Retinal pigment epithelial cell (primary cell): ENCODE data around the gene RHOT1.
"Not testable (repeated sequence)": the region's sequence is repeated elsewhere in the genome, so short reads cannot be mapped to it uniquely, and the experiment has no call there.

Experiments used
- DNase-seq: peaks from one replicate; pipeline ENCODE4 v3.0.0-alpha.2; 2010; ENCODE audit warnings: low read depth
- H3K4me3 ChIP-seq: 2 replicates; pipeline ENCODE4 v1.5.1; 2011; ENCODE audit warnings: mild to moderate bottlenecking, low read length, control low read depth, moderate library complexity
- CTCF ChIP-seq: conservative IDR thresholded peaks from 2 replicates; pipeline ENCODE4 v1.5.1; 2011; ENCODE audit warnings: low read depth, low read length, control low read depth, inconsistent platforms

RHOT1 gene

GRCh38 chr17:32125848-32126153 is 16.5 kb upstream of the RHOT1 start:
- H3K4me3 ChIP-seq: no peak overlapping the region
- DNase-seq: no peak
- TF ChIP-seq CTCF: no peak

- TF ChIP-seq CTCF: no peak
- no peak overlapping the region for H3K4me3 ChIP-seq
- DNase-seq: no peak
These were observed 16.0 kb upstream of the RHOT1 start for GRCh38 chr17:32126325-32126724.

GRCh38 chr17:32126746-32127145 is 15.6 kb upstream of the RHOT1 start:
- H3K4me3 ChIP-seq: no peak overlapping the region

GRCh38 chr17:32127158-32127897 is 15.0 kb upstream of the RHOT1 start:
- no peak for TF ChIP-seq CTCF
- no peak for DNase-seq

More at GRCh38 chr17:32126746-32127145, 15.6 kb upstream of the RHOT1 start:
- no peak for TF ChIP-seq CTCF
- DNase-seq: no peak

GRCh38 chr17:32128470-32128869 is 13.8 kb upstream of the RHOT1 start:
- not testable (repeated sequence) for DNase-seq, H3K4me3 ChIP-seq

More at GRCh38 chr17:32127158-32127897, 15.0 kb upstream of the RHOT1 start:
- H3K4me3 ChIP-seq: peak overlapping the region; percentile 79

- not testable (repeated sequence) for DNase-seq, H3K4me3 ChIP-seq
- peak; percentile 9 for TF ChIP-seq CTCF
These were observed 6.7 kb upstream of the RHOT1 start for GRCh38 chr17:32135497-32136117.

- DNase-seq: no peak
- TF ChIP-seq CTCF: no peak
- H3K4me3 ChIP-seq: no peak overlapping the region
These were observed 5.4 kb upstream of the RHOT1 start for GRCh38 chr17:32136856-32137255.

- not testable (repeated sequence) for H3K4me3 ChIP-seq, DNase-seq
These were observed 2.8 kb upstream of the RHOT1 start for GRCh38 chr17:32139504-32139903.
